ENCODE results near the gene BARX2.

GRCh38 chr11:129374081-129374992 is 1.3 kb upstream of the BARX2 start:
- TF ChIP-seq CTCF (IDR thresholded peaks at IDR 0.05) (no peak), POLR2A (IDR thresholded peaks at IDR 0.05) (no peak)
